Stomach (tissue), 9 donors: ENCODE results near the gene SGSH. TPM values are rescaled to one million over a fixed set of nuclear protein-coding genes. Genes with fewer than 3 reads are reported as not detected.

ENCODE experiments used
- DNase-seq, 2 donors: peaks; one replicate each; pipeline versions ENCODE4 v3.0.0 to v3.0.0-alpha.2; 2013 to 2019
- H3K27ac ChIP-seq, 5 donors: fragments of 200-600 bp in 4 of 5; sonication (generic) in 4 of 5; one replicate each; pipeline ENCODE4 v1.5.1; 2013 to 2019; ENCODE audit warnings: mild to moderate bottlenecking in 1 of 5, moderate library complexity in 1 of 5
- H3K27me3 ChIP-seq, 3 donors: fragments of 200-600 bp; sonication (generic); one replicate each; pipeline ENCODE4 v1.5.1; 2017 to 2019; ENCODE audit warnings: mixed run types in 1 of 3
- H3K36me3 ChIP-seq, 4 donors: fragments of 200-600 bp; sonication (generic); 1 replicate in 3 of 4; 2 replicates in 1 of 4; pipeline ENCODE4 v1.5.1; 2016 to 2019
- H3K4me1 ChIP-seq, 4 donors: fragments of 200-600 bp; sonication (generic); one replicate each; pipeline ENCODE4 v1.5.1; 2016 to 2019
- H3K4me3 ChIP-seq, 4 donors: fragments of 200-600 bp; sonication (generic) in 3 of 4; one replicate each; pipeline ENCODE4 v1.5.1; 2016 to 2019; ENCODE audit warnings: mild to moderate bottlenecking in 1 of 4
- H3K9me3 ChIP-seq, 4 donors: fragments of 200-600 bp; sonication (generic); one replicate each; pipeline ENCODE4 v1.5.1; 2016 to 2019
- CTCF ChIP-seq, 7 experiments: fragments of 450-650 bp in 4 of 7; fragments of 200-600 bp in 3 of 7; sonication (generic) in 3 of 7; IDR thresholded peaks; one replicate each; pipeline ENCODE4 v1.5.1; 2016 to 2019; ENCODE audit warnings: antibody characterized with exemption in 7 of 7, control low read depth in 2 of 7, mild to moderate bottlenecking in 1 of 7
- EP300 ChIP-seq: sonication (generic); formaldehyde crosslinking; IDR thresholded peaks from one replicate; pipeline ENCODE4 v1.6.1; 2017; ENCODE audit warnings: antibody characterized with exemption
- POLR2A ChIP-seq, 4 donors: fragments of 450-650 bp; IDR thresholded peaks; one replicate each; pipeline ENCODE4 v1.6.1; 2016; ENCODE audit warnings: antibody characterized with exemption in 4 of 4, control low read depth in 2 of 4, mild to moderate bottlenecking in 1 of 4, moderate library complexity in 1 of 4
- POLR2AphosphoS5 ChIP-seq, 3 donors: sonication (generic); formaldehyde crosslinking; IDR thresholded peaks; one replicate each; pipeline ENCODE4 v1.6.1; 2016; ENCODE audit warnings: antibody characterized with exemption in 3 of 3
- WGBS, 5 donors: extraction: QIAGEN DNeasy Blood & Tissue Kit in 3 of 5; methylation state at CpG; one replicate each; pipeline versions ENCODE4 v1.1.5 to v1.1.7; 2013 to 2018; 5-methylcytosine and 5-hydroxymethylcytosine counted together
- intact Hi-C: fragments of 100-400 bp; cut with DNase I; formaldehyde crosslinking; loops from one replicate; pipeline ENCODE4 v1.15.1; 2023; ENCODE audit warnings: low total_unique reads
- polyA plus RNA-seq, 3 donors: library from polyadenylated mRNA; stranded (reverse); fragments of 200-250 nt; gene quantifications; one replicate each; pipeline ENCODE4 v1.2.3, GENCODE V29; 2013
- total RNA-seq, 5 donors: library from RNA; depleted of rRNA; stranded (reverse); fragments of >200 nt; gene quantifications; one replicate each; pipeline versions ENCODE4 v1.1.0 to v1.2.3, GENCODE V29; 2014 to 2016
- donor health status: healthy with polysubstance abuse.
- donor health status: Bipolar disorder and iron deficiency.
- donor health status: healthy.

SGSH gene
- total and polyA plus RNA-seq, 8 donors: 15.7 to 307 (median 41.5) TPM

GRCh38 chr17:80267391-80267790 is 47.3 kb upstream of the SGSH start:
- WGBS, 5 donors: 95 to 99% (median 96%) methylated on average over 6 of the region's 6 CpGs
- Histone ChIP-seq H3K4me1 (peaks cover 23 to 51% (median 33%) of the 10 kb centered on the region in 4 donors), H3K9me3 (no peaks in the 10 kb centered on the region), H3K27ac (no peak overlapping the region), H3K36me3 (peaks cover 17 to 67% (median 50%) of the 10 kb centered on the region in 4 donors), H3K4me3 (no peak overlapping the region), H3K27me3 (no peaks in the 10 kb centered on the region)
- intact Hi-C loops: no loop called here
- no peak for DNase-seq
- TF ChIP-seq EP300 (no peak), POLR2AphosphoS5 (IDR thresholded peaks at IDR 0.05) (no peak), POLR2A (IDR thresholded peaks at IDR 0.05) (no peak), CTCF (IDR thresholded peaks at IDR 0.05) (no peak)

GRCh38 chr17:80265205-80266068 is 45.3 kb upstream of the SGSH start:
- 82 to 91% (median 87%) methylated on average over 16 to 17 of the region's 17 CpGs for WGBS, 5 donors
- no peaks in the 10 kb centered on the region for H3K27me3 ChIP-seq
- H3K36me3 ChIP-seq: peaks cover 17 to 55% (median 48%) of the 10 kb centered on the region in 4 donors
- peak overlapping the region in 2 of 4 donors; percentile 38 to 84 for H3K4me3 ChIP-seq
- intact Hi-C loops: no loop called here
- no peak for TF ChIP-seq POLR2AphosphoS5 (IDR thresholded peaks at IDR 0.05)
- TF ChIP-seq EP300: no peak
- TF ChIP-seq CTCF (IDR thresholded peaks at IDR 0.05): no peak
- peak overlapping the region in 2 of 5 donors; percentile 99 to 100 for H3K27ac ChIP-seq
- DNase-seq: peak in 1 of 2 donors; percentile 22
- H3K9me3 ChIP-seq: no peaks in the 10 kb centered on the region
- peaks cover 34 to 59% (median 45%) of the 10 kb centered on the region in 4 donors for H3K4me1 ChIP-seq

- TF ChIP-seq POLR2AphosphoS5 (IDR thresholded peaks at IDR 0.05) (no peak), CTCF (IDR thresholded peaks at IDR 0.05) (no peak), POLR2A (IDR thresholded peaks at IDR 0.05) (no peak), EP300 (no peak)
- Histone ChIP-seq H3K36me3 (peaks cover 9 to 45% (median 39%) of the 10 kb centered on the region in 4 donors), H3K9me3 (no peaks in the 10 kb centered on the region), H3K27me3 (no peaks in the 10 kb centered on the region), H3K4me3 (peak overlapping the region; percentile 38 to 90 (median 64)), H3K4me1 (peaks cover 34 to 59% (median 51%) of the 10 kb centered on the region in 4 donors), H3K27ac (peak overlapping the region; percentile 3 to 100 (median 99))
- WGBS, 5 donors: 62 to 73% (median 69%) methylated on average over 19 of the region's 19 CpGs
- DNase-seq: peak; percentile 37 to 47
- intact Hi-C loops: no loop called here
These were observed 44.3 kb upstream of the SGSH start for GRCh38 chr17:80264205-80265075.
